HepG2 (cell line): ENCODE measurements around the gene MEX3A. TPM values are rescaled to one million over a fixed set of nuclear protein-coding genes. Genes with fewer than 3 reads are reported as not detected.

Experiments
- ATAC-seq: fragments of 200-7000 bp; cut with Tn5 transposase; 3 replicates; pipeline ENCODE4 v1.9.1; 2020; ENCODE audit warnings: mild to moderate bottlenecking, moderate library complexity
- BruUV-seq: library from RNA; stranded (reverse); fragments of 400-500 nt; replicated peaks from 2 replicates; lab custom pipeline; 2021; lab: Mats Ljungman, UMichigan
- CTCF ChIA-PET: fragments of 300-600 bp; formaldehyde crosslinking; extraction: SDS; loops from one replicate; lab custom pipeline; 2021; ENCODE audit warnings: low total read pairs, inconsistent platforms, low intra/inter-chr PET ratio; lab: Yijun Ruan, JAX
- POLR2A ChIA-PET: fragments of 350-600 bp; sonication (Branson Sonifier 250); formaldehyde crosslinking; loops from one replicate; lab custom pipeline; 2020; ENCODE audit warnings: antibody characterized with exemption, inconsistent platforms; lab: Yijun Ruan, JAX
- DNase-seq: peaks from one replicate; pipeline ENCODE4 v3.0.0-alpha.2; 2015; ENCODE audit warnings: low spot score
- FAIRE-seq: peaks from 3 replicates; lab custom pipeline; 2011; peaks lifted over from hg19 to GRCh38; lab: Jason Lieb, UNC
- H2AFZ ChIP-seq: one replicate; pipeline ENCODE4 v1.6.1; 2011; ENCODE audit warnings: low read length, inconsistent platforms
- H3K27ac ChIP-seq: fragments of 300-600 bp; 3 replicates; pipeline ENCODE4 v1.8.0; 2011; ENCODE audit warnings: mixed run types, mild to moderate bottlenecking, mixed read lengths, low read length, inconsistent platforms; ENCODE audit not compliant: insufficient read depth; ENCODE audit errors: extremely low read length
- H3K27me3 ChIP-seq, 2 experiments: fragments of 200-600 bp in 1 of 2; 2 replicates in 1 of 2; 3 replicates in 1 of 2; pipeline versions ENCODE4 v1.6.0 to v1.8.0; 2011; ENCODE audit warnings: low read length in 2 of 2, mild to moderate bottlenecking in 2 of 2, moderate library complexity in 2 of 2, inconsistent platforms in 1 of 2; ENCODE audit not compliant: insufficient read depth in 2 of 2, control insufficient read depth in 1 of 2
- H3K36me3 ChIP-seq, 2 experiments: fragments of 200-600 bp in 1 of 2; replicated peaks in 1 of 2; 2 replicates in 1 of 2; 3 replicates in 1 of 2; pipeline versions ENCODE4 v1.5.1 to v1.8.0; 2011; ENCODE audit warnings: low read length in 2 of 2, inconsistent platforms in 1 of 2; ENCODE audit not compliant: insufficient read depth in 2 of 2, control insufficient read depth in 1 of 2
- H3K4me1 ChIP-seq: 2 replicates; pipeline ENCODE4 v1.5.1; 2012; ENCODE audit warnings: low read length, inconsistent platforms; ENCODE audit not compliant: insufficient read depth
- H3K4me2 ChIP-seq: 2 replicates; pipeline ENCODE4 v1.6.0; 2011; ENCODE audit warnings: low read depth, low read length, inconsistent platforms
- H3K4me3 ChIP-seq, 3 experiments: fragments of 200-600 bp in 1 of 3; sonication (generic), shearing (Covaris generic) in 1 of 3; replicated peaks in 1 of 3; 2 replicates each; pipeline ENCODE4 v1.5.1; 2011 to 2016; ENCODE audit warnings: low read length in 3 of 3, inconsistent platforms in 2 of 3, low read depth in 2 of 3, mild to moderate bottlenecking in 2 of 3, control low read depth in 1 of 3, mixed read lengths in 1 of 3; ENCODE audit not compliant: insufficient read depth in 1 of 3
- H3K79me2 ChIP-seq: one replicate; pipeline ENCODE4 v1.6.1; 2011; ENCODE audit warnings: low read length, inconsistent platforms; ENCODE audit not compliant: insufficient read depth
- H3K9ac ChIP-seq: 2 replicates; pipeline ENCODE4 v1.6.0; 2011; ENCODE audit warnings: mild to moderate bottlenecking, low read depth, low read length, inconsistent platforms; ENCODE audit not compliant: insufficient read depth
- H3K9me3 ChIP-seq: 2 replicates; pipeline ENCODE4 v1.5.1; 2012; ENCODE audit warnings: mild to moderate bottlenecking, low read length
- H4K20me1 ChIP-seq: 2 replicates; pipeline ENCODE4 v1.6.0; 2011; ENCODE audit warnings: inconsistent platforms, mild to moderate bottlenecking, low read length, moderate library complexity; ENCODE audit not compliant: insufficient read depth
- EP300 ChIP-seq, 3 experiments: sonication (generic) in 1 of 3; formaldehyde crosslinking in 1 of 3; IDR thresholded peaks; 2 replicates each; pipeline versions ENCODE4 v1.5.1 to v1.6.1; 2011 to 2020; ENCODE audit warnings: low read depth in 2 of 3, low read length in 2 of 3, borderline replicate concordance in 1 of 3, improper control_type of control experiment in 1 of 3, mild to moderate bottlenecking in 1 of 3, missing genetic modification reagents in 1 of 3, moderate library complexity in 1 of 3
- ETS1 ChIP-seq: sonication (generic); formaldehyde crosslinking; IDR thresholded peaks from 2 replicates; pipeline ENCODE4 v1.4.0; 2020; ENCODE audit warnings: missing genetic modification reagents
- HDAC6 ChIP-seq: fragments of 200-600 bp; sonication (generic); IDR thresholded peaks from 2 replicates; pipeline ENCODE4 v1.7.0; 2017; ENCODE audit warnings: mild to moderate bottlenecking, antibody characterized with exemption, low read length, low read depth
- IKZF4 ChIP-seq: sonication (generic); formaldehyde crosslinking; IDR thresholded peaks from 2 replicates; pipeline ENCODE4 v1.5.1; 2020; ENCODE audit warnings: borderline replicate concordance, mild to moderate bottlenecking, low read depth, missing genetic modification reagents; ENCODE audit errors: not compliant biosample characterization
- SMAD1 ChIP-seq: sonication (generic); formaldehyde crosslinking; IDR thresholded peaks from 2 replicates; pipeline ENCODE4 v1.4.0; 2020; ENCODE audit warnings: missing genetic modification reagents, low read depth, mild to moderate bottlenecking, borderline replicate concordance
- TARDBP ChIP-seq: sonication (generic); formaldehyde crosslinking; IDR thresholded peaks from 2 replicates; pipeline ENCODE4 v1.8.0; 2022; ENCODE audit warnings: mild to moderate bottlenecking, missing genetic modification reagents
- ZBTB33 ChIP-seq: sonication (generic); formaldehyde crosslinking; IDR thresholded peaks from 2 replicates; pipeline ENCODE4 v1.4.0; 2020; ENCODE audit warnings: missing genetic modification reagents
- ZBTB42 ChIP-seq: sonication (generic); formaldehyde crosslinking; IDR thresholded peaks from 2 replicates; pipeline ENCODE4 v1.5.0; 2020; ENCODE audit warnings: mild to moderate bottlenecking, missing genetic modification reagents
- ZNF335 ChIP-seq: sonication (generic); formaldehyde crosslinking; IDR thresholded peaks from 2 replicates; pipeline ENCODE4 v1.4.0; 2020; ENCODE audit warnings: missing genetic modification reagents
- ZNF614 ChIP-seq: IDR thresholded peaks from 2 replicates; pipeline ENCODE4 v1.6.1; 2018; ENCODE audit warnings: missing biosample characterization, missing genetic modification reagents, inconsistent platforms, borderline replicate concordance
- ZNF776 ChIP-seq: sonication (generic); formaldehyde crosslinking; IDR thresholded peaks from 2 replicates; pipeline ENCODE4 v1.4.0; 2020; ENCODE audit warnings: mild to moderate bottlenecking, missing genetic modification reagents
- WGBS: methylation state at CpG from one replicate; pipeline ENCODE4 v1.1.6; 2017; ENCODE audit warnings: low lambda C conversion rate; 5-methylcytosine and 5-hydroxymethylcytosine counted together
- in situ Hi-C: cut with HindIII; loops from 2 replicates; pipeline ENCODE4 v1.10.0; 2017; ENCODE audit warnings: low pct_unique_long_range_greater_than_20kb; ENCODE audit not compliant: extremely low pct_ligation_motif_present
- intact Hi-C: fragments of 100-400 bp; cut with micrococcal nuclease; formaldehyde crosslinking; loops from one replicate; pipeline ENCODE4 v1.10.0; 2022; ENCODE audit not compliant: unreplicated experiment
- polyA plus RNA-seq, 8 experiments: library from polyadenylated mRNA; depleted of rRNA in 3 of 8; stranded (reverse) in 7 of 8; unstranded in 1 of 8; fragments of >200 nt; fragmentation: Illumina TruSeq in 4 of 8; extraction: Trizol in 4 of 8; gene quantifications; 2 replicates each; pipeline versions ENCODE4 v1.2.1 to v1.2.3, GENCODE V29; 2011 to 2016; ENCODE audit warnings: low read depth in 4 of 8, missing spikeins in 1 of 8, mixed read lengths in 1 of 8; ENCODE audit not compliant: insufficient read depth in 1 of 8
- total RNA-seq, 5 experiments: library from RNA; depleted of rRNA; stranded (reverse); fragments of >200 nt; fragmentation: Illumina TruSeq; extraction: Trizol; gene quantifications; 2 replicates each; pipeline ENCODE4 v1.2.3, GENCODE V29; 2016; ENCODE audit warnings: low read depth in 1 of 5

The MEX3A gene
- total and polyA plus RNA-seq, 2 of the 13 experiments (the other 11 are each of a cell fraction or from before 2014, with no cell fraction given): 7.6 to 9.1 TPM

- no peak for TF ChIP-seq ETS1 (CRISPR knock-in tag)
- no peak for TF ChIP-seq HDAC6
- TF ChIP-seq ZNF776: no peak
- TF ChIP-seq IKZF4 (CRISPR knock-in tag): no peak
- TF ChIP-seq TARDBP: no peak
- TF ChIP-seq ZNF335: no peak
- no peak for TF ChIP-seq ZBTB42
These were observed 6.5 kb downstream of the MEX3A start (continued) for GRCh38 chr1:156075775-156076204.

GRCh38 chr1:156075162-156075561 lies 7.1 kb downstream of the MEX3A start:
- no peak overlapping the region for H3K27ac ChIP-seq
- no peak for DNase-seq
- CTCF ChIA-PET: no interaction called here
- TF ChIP-seq ZNF614 (CRISPR knock-in tag): no peak
- TF ChIP-seq SMAD1: no peak
- peak; percentile 45; the same call in 1 of the 2 replicates for TF ChIP-seq ZBTB33
- TF ChIP-seq EP300 (IDR thresholded peaks at IDR 0.05; ENCODE audit: low read depth in 2 of 2, low read length in 2 of 2): peak in 1 of 2 experiments; percentile 55; a peak in 1 of 4 replicates
- no peak for TF ChIP-seq EP300 (CRISPR knock-in tag; IDR thresholded peaks at IDR 0.05; ENCODE audit: borderline replicate concordance)
- TF ChIP-seq, all 625 proteins: peak for 2
- FAIRE-seq (no peak), ATAC-seq (no peak)
- Histone ChIP-seq H3K9me3 (no peaks in the 10 kb centered on the region), H3K27me3 (no peaks in the 10 kb centered on the region), H3K9ac (no peak overlapping the region), H3K4me3 (no peak overlapping the region), H3K36me3 (peaks cover 5 to 14% of the 10 kb centered on the region in 2 experiments; a peak in 4 of 5 replicates), H2AFZ (no peak overlapping the region), H4K20me1 (no peaks in the 10 kb centered on the region; the same call in 1 of the 2 replicates), H3K4me2 (no peak overlapping the region), H3K4me1 (peaks cover 45% of the 10 kb centered on the region), H3K79me2 (peaks cover 8% of the 10 kb centered on the region)
- POLR2A ChIA-PET: no interaction called here
- no TSS peak for BruUV-seq
- 74% methylated on average over 3 of the region's 3 CpGs for WGBS
- in situ Hi-C loops: no loop called here
- intact Hi-C loops: no loop called here
